SIG-M5 treated with dmso at 0.1 percent for 504 hours (cell line): ENCODE data around the gene PHLDA2.
"Not testable (repeated sequence)": the region's sequence is repeated elsewhere in the genome, so short reads cannot be mapped to it uniquely, and the experiment has no call there.

Experiments
- DNase-seq: peaks from one replicate; lab custom pipeline; 2025; ENCODE audit not compliant: unreplicated experiment; lab: John Stamatoyannopoulos, UW

Gene PHLDA2

DNA sequence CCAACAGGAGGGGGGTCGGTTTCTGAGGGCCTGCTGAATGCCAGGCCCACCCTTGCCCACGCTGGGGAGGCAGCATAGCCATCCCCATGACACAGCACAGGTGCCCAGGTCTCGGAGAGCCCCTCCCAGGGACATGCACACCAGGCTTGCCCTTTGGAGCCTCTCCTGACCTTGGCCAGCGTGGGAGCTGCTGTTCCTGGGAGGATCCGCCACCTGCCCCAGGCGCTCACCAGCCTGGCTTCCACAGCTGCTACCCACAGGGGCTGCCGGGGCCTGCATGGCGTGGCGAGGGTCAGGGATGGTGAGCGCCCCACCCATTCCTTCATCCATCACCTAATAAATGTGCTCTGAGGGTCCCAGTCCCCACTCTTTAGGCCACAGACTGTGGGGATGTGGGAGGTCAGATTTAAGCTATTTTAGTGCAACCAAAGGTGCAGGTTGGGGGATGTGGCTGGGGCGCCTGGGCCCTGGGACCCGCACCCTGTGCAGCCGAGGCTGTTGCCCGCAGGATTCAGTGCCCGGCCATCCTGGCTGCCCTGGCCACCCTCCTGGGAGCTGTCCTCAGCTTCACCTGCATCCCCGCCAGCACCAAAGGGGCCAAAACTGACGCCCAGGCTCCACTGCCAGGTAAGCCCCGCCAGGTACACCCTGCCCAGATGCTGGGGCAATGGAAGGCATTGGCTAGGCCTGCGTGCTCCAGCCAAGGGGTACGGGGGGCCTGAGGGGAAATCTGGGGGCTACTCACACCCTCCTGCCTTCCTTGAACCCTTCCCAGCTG lies 12.9 kb downstream of the PHLDA2 start:
- no peak for DNase-seq

DNA sequence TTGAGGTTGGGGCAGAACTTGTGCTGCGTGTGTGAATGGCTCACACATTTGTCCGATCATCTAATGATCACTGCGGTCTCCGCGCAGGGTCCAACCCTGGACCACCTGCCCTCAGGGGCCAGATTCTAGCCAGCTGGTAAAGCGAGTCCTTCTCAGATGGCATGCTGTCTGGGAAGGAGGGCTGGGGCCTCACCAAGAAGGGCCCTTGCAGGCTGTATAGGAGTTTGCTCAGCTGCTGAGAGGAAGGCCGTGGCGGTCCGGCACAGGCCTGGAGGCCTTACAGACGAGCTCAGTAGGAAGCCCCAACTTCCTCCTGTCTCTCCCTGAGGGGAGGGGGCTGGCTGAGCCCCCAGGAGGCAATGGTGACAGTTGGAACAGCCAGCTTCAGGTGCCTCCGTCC lies 13.7 kb downstream of the PHLDA2 start:
- no peak for DNase-seq

DNA sequence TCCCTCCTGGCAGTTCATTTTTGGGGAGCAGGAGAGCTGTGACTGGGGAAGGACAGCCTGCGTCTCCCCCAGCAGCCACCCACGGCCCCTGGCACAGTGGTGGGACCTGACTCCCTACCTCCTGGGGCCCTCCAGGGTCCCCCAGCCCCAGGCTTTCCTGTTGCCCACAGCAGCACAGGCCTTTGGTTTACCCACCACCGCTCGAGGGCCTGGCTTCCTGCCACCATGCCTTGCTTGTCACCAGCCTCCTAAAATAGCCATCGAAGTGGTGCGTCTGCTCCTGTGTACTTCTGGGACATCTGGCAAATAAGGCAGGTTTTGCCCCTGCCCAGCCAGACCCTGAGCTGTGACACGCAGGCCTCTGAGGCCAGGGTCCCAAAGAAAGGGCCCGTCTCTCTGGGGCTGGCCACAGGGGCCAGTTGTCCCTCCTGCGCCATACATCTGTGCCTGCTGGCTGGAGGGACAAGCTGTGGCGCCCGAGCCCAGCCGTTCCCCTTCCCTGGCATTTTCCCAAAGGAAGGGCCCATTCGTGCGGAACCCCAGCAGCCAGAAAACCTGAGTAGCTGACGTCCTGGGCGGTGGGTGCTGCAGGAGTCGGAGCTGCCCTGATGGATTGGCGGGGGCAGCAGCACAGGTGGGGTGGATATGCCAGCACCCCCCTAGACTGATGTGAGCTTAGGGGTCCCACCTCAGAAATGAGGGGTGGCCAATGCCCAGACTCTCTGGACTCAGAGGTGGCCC lies 14.6 kb downstream of the PHLDA2 start:
- no peak for DNase-seq

DNA sequence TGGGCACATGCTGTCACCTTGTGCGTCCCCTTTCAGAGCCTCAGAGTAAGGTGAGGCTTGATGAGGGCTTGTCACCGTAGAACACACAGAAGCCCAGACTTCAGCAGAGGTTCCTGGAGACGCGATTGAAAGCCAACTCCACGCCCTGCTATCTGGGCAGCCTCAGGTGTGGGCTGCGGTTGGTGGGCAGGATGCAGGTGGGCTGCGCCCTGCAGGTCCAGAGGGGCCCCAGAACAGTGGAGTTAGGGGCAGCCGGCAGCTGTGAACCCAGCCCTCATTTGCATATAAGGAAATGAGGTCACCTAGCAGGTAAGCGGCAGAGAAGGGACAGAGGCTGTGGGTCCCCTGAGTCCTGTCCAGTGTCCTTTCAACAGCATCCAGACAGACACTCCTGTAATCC lies 15.4 kb downstream of the PHLDA2 start:
- no peak for DNase-seq

DNA sequence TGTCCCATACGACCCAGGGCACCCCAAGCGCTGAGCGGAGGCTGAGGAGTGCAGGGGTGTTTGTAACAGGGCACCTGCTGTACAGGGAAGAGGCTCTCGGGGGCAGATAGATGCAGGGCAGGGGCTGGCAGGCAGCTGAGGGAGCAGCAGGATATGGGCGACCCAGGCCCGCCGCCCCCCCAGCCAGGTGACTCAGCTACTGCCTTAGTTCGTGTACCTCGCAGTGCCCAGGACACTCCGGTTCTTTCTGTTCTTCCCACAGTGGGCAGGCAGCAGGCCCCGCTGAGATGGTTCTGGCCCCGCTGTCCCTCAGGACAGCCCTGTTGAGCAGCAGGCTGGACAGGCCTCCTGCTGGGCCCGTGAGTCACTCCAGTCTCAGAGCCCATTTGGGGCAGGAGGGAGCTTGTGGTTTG lies 16.2 kb downstream of the PHLDA2 start:
- DNase-seq = no peak

DNA sequence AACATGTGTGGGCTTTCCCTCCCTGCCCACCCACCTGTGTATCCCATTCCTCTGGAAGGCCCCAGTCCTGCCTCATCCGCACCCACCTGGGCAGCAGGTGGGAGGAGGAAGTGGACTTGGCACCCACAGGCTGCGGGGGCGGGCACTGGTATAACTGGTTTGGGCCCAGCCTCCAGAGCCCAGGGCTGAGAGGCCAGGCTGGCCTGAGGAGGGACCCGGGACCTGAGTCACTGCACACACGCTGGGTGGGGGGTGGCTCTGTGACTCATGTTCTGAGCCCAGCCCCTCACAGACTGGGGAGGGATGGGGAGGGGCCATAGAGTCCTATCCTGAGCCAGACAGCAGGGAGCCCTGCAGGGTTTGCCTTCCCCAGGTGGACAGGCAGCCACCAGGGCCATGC lies 16.7 kb downstream of the PHLDA2 start:
- DNase-seq = peak; percentile 36

DNA sequence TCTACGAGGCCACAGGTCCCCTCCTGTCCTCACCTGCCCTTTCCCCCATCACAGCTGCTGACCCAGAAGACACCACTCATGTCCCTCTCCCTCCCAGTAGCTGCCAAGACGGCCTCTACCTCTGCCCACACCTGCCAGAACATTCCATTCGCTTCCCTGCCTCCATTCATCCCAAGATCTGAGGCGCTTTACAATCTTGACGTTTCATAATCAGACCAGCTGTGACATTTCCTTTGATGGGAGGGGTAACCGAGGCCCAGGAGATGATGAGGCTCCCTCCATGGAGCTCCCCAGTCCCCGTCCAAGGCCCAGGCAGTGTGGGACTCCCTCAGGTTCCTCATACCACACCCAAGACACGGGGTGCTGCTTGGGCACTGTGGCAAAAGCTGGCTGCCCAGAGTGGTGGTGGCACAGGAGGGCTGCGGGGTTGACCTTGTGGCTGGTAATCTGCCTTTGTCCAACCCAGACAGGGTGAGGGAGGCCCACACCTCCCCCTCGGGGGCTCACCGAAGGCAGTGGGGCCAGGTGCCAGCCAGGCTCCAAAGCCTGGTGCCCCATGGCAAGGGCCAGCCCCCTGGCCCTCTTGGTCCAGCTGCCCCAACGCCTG lies 17.3 kb downstream of the PHLDA2 start:
- DNase-seq = no peak

DNA sequence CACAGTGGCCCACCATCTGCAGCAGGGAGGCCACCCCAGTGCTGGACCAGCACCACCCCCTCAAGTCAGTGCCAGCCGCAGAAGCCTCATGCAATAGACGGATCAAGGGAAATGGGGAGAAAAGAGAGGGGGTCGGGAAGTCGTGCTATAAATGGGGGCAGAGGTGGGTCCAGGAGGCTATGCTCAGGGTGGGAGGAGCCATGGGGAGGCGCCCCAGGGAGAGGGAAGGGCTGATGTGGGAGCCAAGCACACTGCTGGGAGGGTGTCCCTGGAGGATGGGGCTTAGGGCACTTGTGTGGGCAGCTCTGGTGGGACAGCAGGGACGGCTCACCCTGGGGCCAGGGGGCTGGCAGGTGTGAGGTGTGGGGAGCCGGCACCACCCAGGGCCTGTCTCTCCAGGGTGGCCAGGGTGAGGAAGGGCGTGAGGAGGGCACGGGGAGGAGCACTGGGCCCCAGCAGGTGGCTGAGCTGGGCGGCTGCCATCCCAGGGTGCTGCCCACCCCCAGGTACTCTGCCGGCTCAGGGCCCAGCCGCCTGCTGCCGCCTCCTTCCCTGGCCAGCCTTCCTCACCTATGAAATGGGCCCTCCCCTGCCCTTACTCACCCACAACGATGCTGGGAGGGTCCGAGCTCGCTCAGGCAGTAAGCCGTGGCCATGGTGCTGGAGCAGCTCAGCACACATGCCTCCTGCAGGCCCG lies 18.0 kb downstream of the PHLDA2 start:
- no peak for DNase-seq

DNA sequence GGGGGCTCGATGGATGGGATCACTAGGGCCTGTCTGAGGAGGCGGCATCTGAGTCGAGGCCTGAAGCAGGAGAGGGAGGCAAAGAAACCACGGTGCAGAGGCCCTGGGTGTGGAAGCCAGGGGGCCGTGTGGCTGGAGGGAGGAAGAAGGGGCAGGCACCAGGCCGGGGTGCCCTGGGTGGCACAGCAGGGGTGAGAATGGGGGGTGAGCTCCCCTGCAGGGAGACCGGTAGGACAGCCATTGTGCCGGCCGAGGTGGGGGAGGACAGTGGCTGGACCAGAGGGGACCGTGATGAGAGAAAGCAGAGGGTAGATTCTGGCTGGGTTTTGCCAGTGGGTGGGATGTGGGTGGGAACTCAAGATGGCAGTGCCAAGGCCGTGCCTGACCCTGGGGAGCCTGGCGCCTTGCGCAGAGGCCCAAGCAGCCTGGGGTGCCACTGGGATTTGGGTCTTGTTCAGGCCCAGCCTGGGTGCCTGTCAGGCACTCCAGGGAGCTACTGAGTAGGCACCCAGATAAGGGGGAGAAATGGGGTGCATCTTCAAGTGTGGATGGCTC lies 18.7 kb downstream of the PHLDA2 start:
- no peak for DNase-seq

DNA sequence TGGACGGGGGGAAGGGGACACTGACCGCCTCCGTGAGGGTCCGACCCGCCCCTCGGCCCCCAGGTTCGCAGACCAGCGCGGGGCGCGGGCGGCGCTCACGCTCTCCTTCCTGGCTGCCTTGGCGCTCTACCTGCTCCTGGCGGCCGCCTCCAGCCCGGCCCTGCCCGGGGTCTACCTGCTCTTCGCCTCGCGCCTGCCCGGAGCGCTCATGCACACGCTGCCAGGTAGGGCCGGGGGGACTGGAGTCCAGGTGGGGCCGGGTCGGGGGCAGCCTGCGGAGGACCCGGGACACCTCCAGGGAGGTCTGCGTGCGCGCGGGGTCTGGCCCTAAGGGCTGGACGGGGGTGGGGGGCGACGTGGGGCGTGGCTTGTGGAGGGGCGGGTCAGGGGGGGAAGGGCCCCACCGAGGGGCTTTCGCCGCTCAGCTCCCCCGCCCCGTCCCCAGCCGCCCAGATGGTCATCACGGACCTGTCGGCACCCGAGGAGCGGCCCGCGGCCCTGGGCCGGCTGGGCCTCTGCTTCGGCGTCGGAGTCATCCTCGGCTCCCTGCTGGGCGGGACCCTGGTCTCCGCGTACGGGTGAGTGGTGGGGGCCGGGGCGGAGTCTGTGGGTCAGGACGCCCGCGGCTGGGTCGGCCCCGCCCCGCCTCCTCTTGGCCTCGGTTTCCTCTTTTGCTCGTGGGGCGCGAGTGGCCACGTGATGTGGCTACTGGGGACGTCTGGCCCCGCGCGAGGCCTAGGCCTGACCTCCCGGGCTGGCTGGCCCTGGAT lies 19.9 kb downstream of the PHLDA2 start:
- no peak for DNase-seq

DNA sequence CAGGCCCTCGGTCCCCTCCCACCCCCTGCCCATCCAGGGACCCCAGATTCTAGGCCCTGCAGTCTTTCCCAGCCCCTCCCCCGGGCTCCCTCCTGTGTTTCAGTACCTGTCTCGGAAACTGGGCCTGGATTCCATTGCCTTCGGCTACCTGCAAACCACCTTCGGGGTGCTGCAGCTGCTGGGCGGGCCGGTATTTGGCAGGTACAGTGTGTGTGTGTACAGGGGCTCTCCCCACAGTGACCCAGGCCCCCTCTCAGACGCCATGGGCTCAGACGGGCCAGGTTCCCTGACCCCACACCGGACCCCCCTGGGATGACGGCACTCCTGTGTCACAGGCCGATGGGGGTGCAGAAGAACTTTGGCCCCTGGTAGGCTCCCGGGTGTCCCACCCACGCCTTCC lies 21.1 kb downstream of the PHLDA2 start:
- no peak for DNase-seq

DNA sequence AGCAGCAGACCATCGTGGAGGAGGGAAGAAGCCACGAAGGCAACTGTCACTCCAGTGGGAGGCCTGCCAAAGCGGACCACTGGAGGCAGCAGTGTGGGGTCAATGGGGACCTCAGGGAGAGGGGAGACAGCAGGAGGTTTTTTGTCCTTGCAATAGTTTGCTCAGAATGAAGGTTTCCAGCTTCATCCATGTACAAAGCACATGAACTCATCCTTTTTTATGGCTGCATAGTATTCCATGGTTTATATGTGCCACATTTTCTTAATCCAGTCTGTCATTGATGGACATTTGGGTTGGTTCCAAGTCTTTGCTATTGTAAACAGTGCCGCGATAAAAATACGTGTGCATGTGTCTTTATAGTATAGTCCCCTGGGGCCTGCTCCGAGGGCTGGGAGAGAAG lies 23.9 kb downstream of the PHLDA2 start:
- DNase-seq = not testable (repeated sequence)

DNA sequence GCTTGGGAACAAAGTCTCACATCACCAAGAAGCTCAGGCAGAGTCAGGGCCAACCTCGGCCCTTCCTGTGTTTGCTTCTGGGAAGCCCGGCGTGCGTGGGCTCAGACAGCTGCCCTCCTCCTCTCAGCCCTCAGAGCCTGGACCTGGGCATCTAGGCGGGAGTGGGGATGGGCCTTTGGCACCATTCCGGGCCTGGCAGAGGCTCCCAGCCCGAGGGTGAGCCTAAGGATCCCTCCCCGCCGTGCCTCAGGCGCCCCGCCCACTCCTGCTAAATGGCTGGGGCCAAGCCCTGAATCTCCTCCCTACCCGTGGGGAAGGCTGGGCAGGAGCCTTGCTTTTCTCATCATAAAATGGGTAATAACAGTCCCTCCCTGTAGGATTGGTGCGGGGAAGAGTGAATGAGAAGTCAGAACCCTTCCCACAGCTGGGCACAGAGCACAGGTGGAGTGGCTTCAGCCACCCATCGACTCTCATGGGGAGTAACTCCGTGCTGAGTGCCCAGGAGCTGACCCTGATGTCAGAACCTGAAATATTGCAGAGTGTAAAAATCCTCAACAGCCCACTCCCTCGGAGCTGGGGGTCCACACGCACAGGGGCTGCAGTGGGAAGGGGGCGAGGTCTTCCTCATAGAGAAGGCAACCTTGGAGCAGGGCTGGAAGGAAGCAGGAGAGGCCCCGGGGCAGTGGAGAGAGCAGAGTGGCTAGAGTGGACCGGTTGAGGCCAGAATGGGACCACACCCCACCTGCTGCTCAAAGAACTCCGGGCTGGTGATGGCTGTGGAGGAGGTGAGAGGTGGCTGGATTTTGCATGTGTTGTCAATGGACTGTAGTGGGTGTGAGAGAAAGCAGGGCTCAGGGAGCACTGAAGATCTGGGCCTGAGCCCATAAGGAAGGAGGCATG lies 24.8 kb downstream of the PHLDA2 start:
- DNase-seq = no peak

DNA sequence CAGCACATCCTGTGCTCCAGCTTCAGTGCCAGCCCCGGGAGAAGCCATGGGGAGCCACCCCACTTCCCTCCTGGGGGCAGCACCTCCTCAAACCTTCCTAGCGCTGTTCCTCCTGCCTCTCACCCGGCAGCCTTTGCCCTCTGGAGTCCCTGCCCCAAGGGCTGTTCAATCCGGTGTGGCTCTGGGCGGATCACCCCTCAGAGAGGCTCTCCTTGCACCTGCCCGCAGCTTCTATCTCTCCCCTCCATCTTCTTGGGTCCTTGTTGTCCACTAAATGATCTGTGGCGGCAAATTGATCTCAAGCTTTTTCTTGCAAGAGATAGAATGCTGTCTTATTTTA lies 25.6 kb downstream of the PHLDA2 start:
- DNase-seq = no peak

DNA sequence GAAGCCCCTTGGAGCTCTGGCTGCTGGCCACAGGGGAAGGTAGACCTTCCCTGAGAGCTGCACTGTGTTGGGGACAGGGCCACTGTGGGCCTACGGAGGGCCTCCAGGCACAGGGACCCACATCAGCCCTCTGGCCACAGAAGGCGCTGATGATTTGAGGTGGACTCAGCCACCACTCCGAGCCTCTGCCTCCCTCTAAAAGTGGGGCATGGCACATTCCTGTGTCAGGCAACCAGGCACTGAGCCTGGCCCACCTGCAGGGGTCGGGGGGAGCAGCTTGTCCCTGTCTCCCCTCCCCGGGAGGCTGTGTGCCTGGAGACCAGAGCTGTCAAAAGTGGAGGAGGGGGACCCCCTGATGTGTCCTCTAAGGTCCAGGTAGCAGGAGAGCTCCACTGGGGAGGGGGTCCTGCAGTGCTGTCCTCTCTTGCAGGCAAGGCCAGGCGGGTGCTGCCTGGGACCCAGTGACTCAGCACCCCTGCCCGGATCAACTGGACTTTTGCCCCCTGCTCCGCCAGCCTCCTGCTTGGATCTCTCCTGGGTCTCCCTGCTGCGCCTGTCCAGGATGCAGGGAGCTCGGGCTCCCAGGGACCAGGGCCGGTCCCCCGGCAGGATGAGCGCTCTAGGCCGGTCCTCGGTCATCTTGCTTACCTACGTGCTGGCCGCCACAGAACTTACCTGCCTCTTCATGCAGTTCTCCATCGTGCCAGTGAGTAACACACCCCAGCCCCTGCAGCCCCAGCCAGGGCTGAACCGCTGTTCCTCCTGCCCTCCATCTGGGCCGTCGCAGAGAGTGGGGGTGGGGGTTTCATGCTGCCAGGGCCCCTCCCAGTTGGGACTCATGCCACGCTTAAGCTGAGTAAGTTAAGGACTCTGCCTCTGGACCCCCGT lies 26.2 kb downstream of the PHLDA2 start:
- DNase-seq = no peak

DNA sequence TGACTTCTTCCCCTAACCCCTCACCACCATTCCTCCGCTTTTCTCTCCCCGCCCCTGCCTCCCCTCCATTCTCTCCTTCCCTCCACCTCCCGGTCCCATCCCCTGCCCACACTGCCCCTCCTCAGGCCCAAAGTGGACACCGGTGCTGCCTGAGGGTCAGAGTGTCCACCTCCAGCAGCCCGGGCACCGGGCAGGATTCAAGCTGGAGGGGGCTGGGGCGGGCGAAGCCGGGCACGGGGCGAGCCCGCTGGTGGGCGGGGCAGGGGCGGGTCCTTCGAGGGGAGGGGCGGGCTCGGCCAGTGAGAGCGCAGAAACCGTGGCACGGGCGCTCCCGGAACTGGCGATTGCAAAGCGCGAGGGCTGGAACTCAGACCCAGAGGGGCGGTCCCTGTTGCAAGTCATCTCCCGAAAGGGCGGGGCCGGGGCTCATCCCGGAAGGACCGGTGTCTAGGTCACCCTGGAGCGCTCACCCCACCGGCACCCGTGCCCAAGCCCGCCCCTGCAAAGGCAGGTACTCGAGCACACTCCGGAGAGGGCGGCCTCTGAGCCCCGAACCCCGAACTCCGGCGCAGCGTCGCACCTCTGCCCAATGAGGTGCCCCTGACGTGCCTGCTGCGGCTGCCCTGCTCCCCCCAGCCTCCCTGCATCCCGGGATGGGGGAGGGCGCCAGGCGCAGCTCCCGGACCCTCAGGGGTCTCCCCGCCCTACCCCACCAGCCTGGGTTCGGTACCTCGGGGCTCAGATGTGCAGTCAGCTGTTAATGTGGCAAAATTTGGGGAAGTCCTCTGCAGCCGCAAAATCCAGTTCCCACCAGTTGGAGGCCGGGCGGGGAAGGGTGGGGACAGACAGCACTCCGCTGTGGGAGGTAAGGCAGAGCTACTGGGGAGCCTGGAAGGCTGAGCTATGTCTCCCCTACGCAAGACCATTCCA lies 27.1 kb downstream of the PHLDA2 start:
- DNase-seq = peak; percentile 90

DNA sequence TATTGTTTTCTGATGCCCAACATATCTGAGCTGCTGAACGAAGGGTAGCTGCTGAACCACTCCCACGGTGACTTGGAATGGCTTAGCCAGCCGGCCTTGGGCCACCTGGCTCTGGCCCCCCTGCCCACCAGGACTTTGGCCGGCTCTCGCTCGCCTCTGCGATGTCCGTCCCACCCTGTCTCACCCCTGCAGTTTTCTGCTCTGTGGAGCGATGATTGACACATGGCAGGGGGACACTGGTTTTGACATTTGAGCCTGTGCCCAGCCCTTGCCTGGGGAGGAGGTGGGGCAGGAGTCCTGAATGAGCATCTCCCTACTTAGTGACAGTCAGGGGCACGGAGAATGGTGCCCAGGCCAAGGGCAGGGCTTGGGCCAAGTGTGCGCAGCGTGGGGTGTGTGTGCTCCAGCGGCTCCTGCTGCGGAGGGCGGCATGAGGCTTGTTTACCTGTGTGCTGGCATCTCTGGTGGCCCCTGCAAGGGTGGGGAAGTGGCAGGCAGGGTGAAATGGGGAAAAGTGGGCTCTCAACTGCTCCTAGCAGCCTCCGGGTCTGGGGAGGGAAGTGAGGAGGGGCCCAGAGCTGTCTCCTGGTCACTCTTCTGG lies 27.9 kb downstream of the PHLDA2 start:
- no peak for DNase-seq
